Panc1 (cell line): ENCODE measurements around the gene USP53.
"Not testable (repeated sequence)": the region's sequence is repeated elsewhere in the genome, so short reads cannot be mapped to it uniquely, and the experiment has no call there.

ENCODE experiments used
- CTCF ChIP-seq: fragments of 450-650 bp; IDR thresholded peaks from 2 replicates; pipeline ENCODE4 v1.5.1; 2017; ENCODE audit warnings: mild to moderate bottlenecking
- REST ChIP-seq, 2 experiments: IDR thresholded peaks; 2 replicates each; pipeline ENCODE4 v1.6.1; 2011 to 2012; ENCODE audit warnings: low read depth in 2 of 2, control low read depth in 1 of 2, low read length in 1 of 2, mild to moderate bottlenecking in 1 of 2, moderate library complexity in 1 of 2; ENCODE audit not compliant: insufficient read depth in 1 of 2

GRCh38 chr4:119339895-119340294 is 127.4 kb downstream of the USP53 start:
- not testable (repeated sequence) for TF ChIP-seq CTCF; REST (IDR thresholded peaks at IDR 0.05; ENCODE audit: insufficient read depth in 1 of 2, low read depth in 2 of 2, low read length in 1 of 2)
